IPS-18c (cell line): ENCODE data around the gene DLG5.

Experiments
- H3K4me3 ChIP-seq: 2 replicates; pipeline ENCODE4 v1.7.0; 2013; ENCODE audit warnings: low read depth, mild to moderate bottlenecking, low read length, moderate library complexity; ENCODE audit not compliant: insufficient read depth
- H3K9me3 ChIP-seq: one replicate; pipeline ENCODE4 v1.6.1; 2013; ENCODE audit warnings: mild to moderate bottlenecking, low read length, moderate library complexity; ENCODE audit not compliant: control insufficient read depth, insufficient read depth

DLG5 gene

DNA sequence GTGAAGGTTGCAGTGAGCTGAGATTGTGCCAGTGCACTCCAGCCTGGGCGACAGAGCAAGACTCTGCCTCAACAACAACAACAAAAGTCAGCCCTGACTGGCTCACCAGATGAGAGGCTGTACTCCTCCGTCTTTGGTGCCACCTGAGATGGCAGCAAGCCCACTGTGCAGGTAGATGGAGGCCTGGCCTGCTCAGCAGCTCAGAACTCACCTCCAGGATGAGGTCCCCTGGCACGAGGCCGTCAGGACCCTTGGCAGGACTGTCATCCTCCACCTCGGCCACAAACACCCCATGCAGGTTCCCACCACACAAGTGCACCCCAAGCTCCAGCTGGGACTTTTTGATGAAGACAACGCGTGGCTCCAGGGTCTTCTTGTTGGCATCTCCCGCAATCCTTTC lies 117.2 kb downstream of the DLG5 start:
- Histone ChIP-seq H3K4me3 (no peak overlapping the region), H3K9me3 (peaks cover 2% of the 10 kb centered on the region)

GRCh38 chr10:77807706-77808105 lies 118.8 kb downstream of the DLG5 start:
- Histone ChIP-seq H3K9me3 (peaks cover 2% of the 10 kb centered on the region), H3K4me3 (no peak overlapping the region)

DNA sequence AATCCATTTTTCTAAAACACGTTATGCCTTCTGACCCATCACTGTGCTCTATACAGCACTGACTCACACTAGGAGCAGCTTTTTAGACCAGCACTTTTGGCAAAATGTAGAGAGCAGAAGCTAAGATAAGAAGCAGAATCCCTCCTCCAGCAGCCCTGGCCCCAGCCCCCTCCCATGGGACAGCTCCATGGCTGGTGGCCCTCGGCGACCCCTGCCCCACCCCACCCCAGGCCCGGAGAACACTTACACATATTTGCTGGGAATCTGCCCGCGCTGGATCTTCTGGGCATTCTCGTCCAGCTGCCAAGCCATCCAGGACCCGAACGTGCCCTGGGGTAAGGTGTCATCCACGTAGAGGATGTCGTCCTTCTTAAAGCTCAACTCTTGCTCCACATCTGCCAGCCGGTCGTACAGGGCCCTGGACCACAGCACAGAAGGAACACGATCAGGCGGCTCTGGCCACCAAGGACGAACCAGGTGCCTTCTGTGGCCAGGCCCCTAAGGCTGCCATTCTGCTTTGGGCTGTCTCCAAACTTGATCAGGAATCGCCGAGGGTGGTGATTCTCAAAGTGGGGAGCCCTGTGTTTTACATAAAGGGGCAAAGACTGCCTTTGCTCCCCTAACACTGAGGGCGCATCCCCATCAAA lies 119.9 kb downstream of the DLG5 start:
- Histone ChIP-seq H3K4me3 (no peak overlapping the region), H3K9me3 (peaks cover 2% of the 10 kb centered on the region)

DNA sequence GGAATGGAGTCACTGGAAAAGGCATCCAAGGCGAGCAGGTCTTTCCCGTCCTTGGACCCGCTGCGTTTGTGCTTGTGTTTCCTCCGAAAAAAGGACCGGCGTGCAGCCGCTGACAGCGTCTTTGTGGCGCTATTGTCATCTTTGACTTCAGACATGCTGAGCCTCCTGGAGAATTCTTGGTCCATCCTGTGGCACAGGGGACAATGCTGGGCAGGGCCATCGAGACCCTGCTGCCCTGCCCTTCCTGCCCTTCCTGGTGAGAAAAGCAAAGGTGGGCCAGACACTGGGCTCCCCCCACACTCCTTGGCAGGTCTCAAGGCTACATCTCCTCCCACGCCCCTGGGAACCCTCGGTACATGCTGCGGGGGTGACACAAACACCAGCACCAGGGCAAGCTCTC lies 120.9 kb downstream of the DLG5 start:
- Histone ChIP-seq H3K9me3 (peaks cover 2% of the 10 kb centered on the region), H3K4me3 (no peak overlapping the region)

DNA sequence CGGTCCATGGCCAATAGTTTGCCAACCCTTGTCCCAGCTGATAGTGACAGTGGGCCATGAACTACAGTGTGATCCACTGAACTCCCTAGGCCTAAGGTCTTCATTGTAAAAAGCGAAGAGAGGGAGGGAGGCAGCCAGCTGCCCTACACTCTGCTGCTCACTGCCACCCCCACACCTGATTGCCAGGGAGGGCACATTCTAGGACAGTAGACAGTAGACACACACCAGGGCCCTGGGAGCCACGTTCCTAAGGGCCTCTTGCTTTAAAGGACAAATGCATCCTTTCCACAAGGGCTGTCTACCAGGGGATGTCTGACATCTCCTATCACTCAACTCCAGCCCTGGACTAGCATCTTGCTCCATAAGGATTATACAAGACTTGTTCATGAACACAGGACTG lies 122.2 kb downstream of the DLG5 start:
- H3K4me3 ChIP-seq = no peak overlapping the region

DNA sequence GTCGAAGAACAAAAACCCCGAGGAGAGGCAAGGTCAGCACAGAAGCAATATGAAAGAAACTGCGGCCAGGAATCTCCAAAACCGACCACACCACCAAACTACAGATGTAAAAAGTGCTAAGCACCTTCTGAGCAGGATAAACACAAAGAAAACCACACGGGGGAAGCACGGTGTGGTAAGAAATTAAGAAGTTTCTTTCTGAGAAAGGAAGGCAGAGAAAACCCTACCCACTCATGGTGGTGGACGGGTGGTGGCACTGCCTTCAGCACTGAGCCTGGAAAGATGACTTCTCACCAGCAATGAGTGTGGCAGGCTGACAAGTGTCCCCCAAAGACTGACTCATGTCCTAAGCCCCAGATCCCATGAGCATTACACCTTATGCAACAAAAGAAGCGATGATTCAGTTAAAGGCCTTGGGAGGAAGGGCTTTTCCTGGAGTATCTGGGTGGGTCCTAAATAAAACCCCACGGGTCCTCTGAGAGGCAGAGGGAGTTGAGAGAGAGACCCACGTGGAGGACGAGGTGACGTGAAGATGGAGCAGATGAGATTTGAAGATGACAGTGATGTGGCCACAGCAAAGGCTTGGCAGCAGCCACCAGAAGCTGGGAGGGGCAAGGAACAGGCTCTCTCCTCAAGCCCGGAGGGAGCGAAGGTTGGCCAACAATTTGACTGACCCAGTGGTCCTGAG lies 124.9 kb downstream of the DLG5 start:
- Histone ChIP-seq H3K9me3 (peaks cover 2% of the 10 kb centered on the region), H3K4me3 (no peak overlapping the region)

More for the DNA sequence above, 122.2 kb downstream of the DLG5 start:
- peaks cover 2% of the 10 kb centered on the region for H3K9me3 ChIP-seq

- Histone ChIP-seq H3K9me3 (peaks cover under 1% of the 10 kb centered on the region), H3K4me3 (no peak overlapping the region)
These were observed 125.8 kb downstream of the DLG5 start for GRCh38 chr10:77800738-77801266.

GRCh38 chr10:77800320-77800719 lies 126.2 kb downstream of the DLG5 start:
- no peak overlapping the region for H3K4me3 ChIP-seq

DNA sequence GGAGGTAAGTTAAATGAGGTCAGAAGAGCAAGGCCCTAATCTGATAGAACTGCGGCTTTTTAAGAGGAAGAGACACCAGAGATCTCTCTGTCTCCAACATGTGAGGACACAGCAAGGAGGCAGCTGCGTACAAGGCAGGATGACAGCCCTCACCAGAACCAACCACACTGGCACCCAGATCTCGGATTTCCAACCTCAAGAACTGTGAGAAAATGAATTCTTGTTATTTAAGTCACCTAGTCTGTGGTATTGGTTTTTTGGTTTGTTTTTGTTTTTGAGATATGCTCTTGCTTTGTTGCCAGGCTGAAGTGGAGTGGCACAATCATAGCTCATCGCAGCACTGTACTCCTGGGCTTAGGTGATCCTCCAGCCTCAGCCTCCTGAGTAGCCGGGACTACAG lies 127.2 kb downstream of the DLG5 start:
- Histone ChIP-seq H3K4me3 (no peak overlapping the region), H3K9me3 (no peaks in the 10 kb centered on the region)

More at GRCh38 chr10:77800320-77800719, 126.2 kb downstream of the DLG5 start:
- H3K9me3 ChIP-seq = no peaks in the 10 kb centered on the region

- Histone ChIP-seq H3K9me3 (no peaks in the 10 kb centered on the region), H3K4me3 (no peak overlapping the region)
These were observed 127.6 kb downstream of the DLG5 start for GRCh38 chr10:77798940-77799339.

DNA sequence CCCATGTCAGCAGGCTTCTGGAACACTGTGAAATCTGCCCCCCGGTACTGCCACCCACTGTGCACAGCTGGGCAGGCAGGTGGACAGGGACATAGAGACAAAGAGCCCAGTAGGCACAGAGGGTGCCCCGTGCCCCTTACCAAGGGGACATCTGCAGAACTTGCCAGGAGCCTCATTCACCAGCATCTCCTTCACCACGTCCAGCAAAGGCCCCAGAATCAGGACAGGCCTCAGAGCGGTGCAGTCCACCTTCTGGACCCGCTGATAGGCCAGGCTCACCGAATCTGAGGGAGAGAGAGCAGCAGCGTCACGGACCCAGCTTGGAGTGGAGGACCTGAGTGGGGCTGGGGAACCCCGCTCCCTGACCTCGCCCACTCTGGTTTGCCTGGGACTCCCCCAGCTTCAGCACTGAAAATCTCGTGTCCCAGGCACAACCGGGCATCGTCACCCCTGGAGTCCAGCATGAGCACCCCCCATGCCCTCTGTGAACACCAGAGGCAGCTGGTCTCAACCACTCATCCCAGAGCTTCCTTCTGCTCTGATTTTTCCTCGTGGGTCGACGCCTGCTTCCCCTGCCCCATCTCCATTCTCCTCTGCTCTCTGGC lies 130.1 kb downstream of the DLG5 start:
- H3K4me3 ChIP-seq = no peak overlapping the region
- no peaks in the 10 kb centered on the region for H3K9me3 ChIP-seq

DNA sequence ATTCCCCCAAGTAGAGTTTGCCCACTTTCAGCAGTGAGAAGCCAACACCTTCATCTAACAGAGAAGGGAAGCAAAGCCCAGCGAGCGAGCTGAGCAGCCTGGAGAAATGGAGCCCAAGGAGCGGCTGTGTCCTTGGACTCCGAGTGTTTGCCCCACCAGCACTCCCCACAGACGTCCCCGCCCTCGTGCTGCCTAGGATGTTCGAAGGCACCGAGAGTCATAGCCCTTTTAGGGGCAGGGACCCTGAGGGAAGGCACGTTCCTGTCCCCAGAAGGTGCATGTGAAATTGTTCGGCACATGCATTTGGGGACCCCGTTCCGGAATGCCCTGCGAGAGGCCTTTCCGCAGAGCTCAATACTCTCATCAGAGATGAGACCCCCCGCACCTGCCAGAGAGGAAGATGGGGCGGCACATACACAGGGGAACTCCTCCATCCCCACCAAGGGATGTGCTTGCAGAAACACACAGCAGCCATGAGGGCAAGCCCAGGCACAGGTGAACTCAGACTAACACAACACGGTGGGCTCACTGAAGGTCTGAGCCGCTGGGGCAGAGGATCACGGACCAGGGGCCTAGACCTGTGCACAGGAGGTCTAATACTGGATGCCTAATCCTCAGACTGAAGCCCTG lies 131.0 kb downstream of the DLG5 start:
- no peak overlapping the region for H3K4me3 ChIP-seq

GRCh38 chr10:77794256-77795142 lies 132.1 kb downstream of the DLG5 start:
- no peaks in the 10 kb centered on the region for H3K9me3 ChIP-seq
- H3K4me3 ChIP-seq = no peak overlapping the region

More for the DNA sequence above, 131.0 kb downstream of the DLG5 start:
- H3K9me3 ChIP-seq = no peaks in the 10 kb centered on the region

GRCh38 chr10:77793831-77794230 lies 132.7 kb downstream of the DLG5 start:
- no peak overlapping the region for H3K4me3 ChIP-seq
- no peaks in the 10 kb centered on the region for H3K9me3 ChIP-seq

DNA sequence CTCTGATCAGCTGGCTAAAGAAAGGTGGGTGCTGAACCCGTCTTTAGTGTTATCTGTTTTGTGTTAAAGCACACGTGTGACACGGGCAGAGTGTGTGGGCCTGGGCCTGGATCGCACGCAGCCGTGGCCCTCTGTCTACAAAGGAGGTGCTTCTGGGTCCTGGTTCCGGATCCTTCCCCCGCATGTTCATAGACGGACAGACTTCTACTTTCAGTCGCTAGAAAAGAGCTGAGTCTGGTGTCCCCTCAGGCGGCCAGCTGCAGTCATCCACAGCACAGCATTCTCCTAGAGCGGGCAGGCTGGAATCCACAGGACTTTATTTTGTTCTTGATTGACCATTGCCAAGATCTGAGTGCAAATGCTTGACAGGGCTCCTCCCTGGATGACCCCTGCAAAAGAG lies 134.4 kb downstream of the DLG5 start:
- Histone ChIP-seq H3K9me3 (no peaks in the 10 kb centered on the region), H3K4me3 (no peak overlapping the region)

DNA sequence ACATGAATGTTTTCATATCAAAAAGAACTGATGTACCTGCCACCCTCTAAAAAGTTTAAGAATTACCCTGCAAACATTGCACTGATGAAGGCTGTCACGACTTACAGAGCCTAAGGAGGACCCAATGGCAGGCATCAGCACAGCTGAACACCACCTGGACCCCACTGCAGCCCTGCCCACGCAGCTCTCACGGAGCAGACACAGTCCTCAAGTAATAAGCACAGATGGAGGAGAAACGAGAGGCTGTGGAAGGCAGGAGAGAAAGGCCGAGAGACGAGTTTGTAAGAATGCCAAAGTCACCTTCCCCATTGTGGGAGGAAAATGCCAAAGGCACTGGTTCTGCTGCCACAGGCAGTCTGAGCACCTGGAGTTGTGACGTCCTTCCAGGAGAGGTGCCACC lies 135.0 kb downstream of the DLG5 start:
- H3K9me3 ChIP-seq = no peaks in the 10 kb centered on the region
- H3K4me3 ChIP-seq = no peak overlapping the region

GRCh38 chr10:77789861-77790260 lies 136.7 kb downstream of the DLG5 start:
- H3K9me3 ChIP-seq = no peaks in the 10 kb centered on the region
- no peak overlapping the region for H3K4me3 ChIP-seq
